Panc1 (cell line): ENCODE data around the gene PRKAG2. TPM values are rescaled to one million over a fixed set of nuclear protein-coding genes. Genes with fewer than 3 reads are reported as not detected.

Experiments
- ATAC-seq: fragments of 200-7000 bp; cut with Tn5 transposase; 2 replicates; pipeline ENCODE4 v1.9.1; 2020; ENCODE audit warnings: mild to moderate bottlenecking, moderate library complexity
- BruUV-seq: library from RNA; stranded (reverse); fragments of 400-500 nt; replicated peaks from 2 replicates; lab custom pipeline; 2021; lab: Mats Ljungman, UMichigan
- CTCF ChIA-PET: fragments of 300-600 bp; sonication (Branson Sonifier 250); formaldehyde crosslinking; loops from one replicate; lab custom pipeline; 2022; ENCODE audit warnings: antibody characterized with exemption; lab: Charles Lee
- POLR2A ChIA-PET: fragments of 300-600 bp; sonication (Branson Sonifier 250); formaldehyde crosslinking; loops from one replicate; lab custom pipeline; 2022; ENCODE audit warnings: antibody characterized with exemption; lab: Charles Lee
- DNase-seq: peaks from one replicate; pipeline ENCODE4 v3.0.0-alpha.2; 2010; ENCODE audit warnings: low read depth, low spot score
- H3K27ac ChIP-seq: 2 replicates; pipeline ENCODE4 v1.5.1; 2011; ENCODE audit warnings: mild to moderate bottlenecking, low read length, inconsistent platforms
- H3K27me3 ChIP-seq: fragments of 200-500 bp; sonication (Bioruptor generic); 2 replicates; pipeline ENCODE4 v1.6.0; 2014; ENCODE audit warnings: low read length, inconsistent platforms; ENCODE audit not compliant: control insufficient read depth, insufficient read depth
- H3K36me3 ChIP-seq: fragments of 200-500 bp; sonication (Bioruptor generic); 2 replicates; pipeline ENCODE4 v1.5.1; 2014; ENCODE audit warnings: inconsistent platforms, mild to moderate bottlenecking, low read length, moderate library complexity; ENCODE audit not compliant: control insufficient read depth, insufficient read depth
- H3K4me1 ChIP-seq: 2 replicates; pipeline ENCODE4 v1.5.1; 2011; ENCODE audit warnings: inconsistent platforms, mild to moderate bottlenecking, low read length, moderate library complexity; ENCODE audit not compliant: control insufficient read depth, insufficient read depth
- H3K4me3 ChIP-seq, 2 experiments: 2 replicates each; pipeline ENCODE4 v1.5.1; 2011 to 2012; ENCODE audit warnings: low read depth in 2 of 2, low read length in 2 of 2, mild to moderate bottlenecking in 2 of 2, inconsistent platforms in 1 of 2, moderate library complexity in 1 of 2
- H3K9me3 ChIP-seq: fragments of 200-500 bp; sonication (Bioruptor generic); 2 replicates; pipeline ENCODE4 v1.5.1; 2014; ENCODE audit warnings: low read depth, mild to moderate bottlenecking, inconsistent platforms, low read length, moderate library complexity; ENCODE audit not compliant: control insufficient read depth, insufficient read depth
- POLR2AphosphoS5 ChIP-seq: IDR thresholded peaks from 2 replicates; pipeline ENCODE4 v1.6.1; 2012; ENCODE audit warnings: mild to moderate bottlenecking, low read depth, low read length, moderate library complexity
- SIN3A ChIP-seq: IDR thresholded peaks from 2 replicates; pipeline ENCODE4 v1.6.1; 2012; ENCODE audit warnings: low read depth, mild to moderate bottlenecking, low read length, moderate library complexity, borderline replicate concordance; ENCODE audit not compliant: insufficient read depth
- TCF7L2 ChIP-seq: IDR thresholded peaks from 2 replicates; pipeline ENCODE4 v1.6.1; 2011; ENCODE audit warnings: mild to moderate bottlenecking, low read depth, low read length, inconsistent platforms
- in situ Hi-C: cut with HindIII; loops from 2 replicates; pipeline ENCODE4 v1.10.0; 2016; ENCODE audit warnings: low sequenced_read_pairs, low pct_unique_long_range_greater_than_20kb
- intact Hi-C: fragments of 100-400 bp; cut with micrococcal nuclease; formaldehyde crosslinking; loops from one replicate; pipeline ENCODE4 v1.10.0; 2022; ENCODE audit not compliant: unreplicated experiment
- total RNA-seq: library from RNA; stranded (reverse); gene quantifications from one replicate; pipeline ENCODE4 v1.2.1, GENCODE V29; 2021; ENCODE audit not compliant: unreplicated experiment
- TF ChIP-seq, protein P1 (sequence below): fragments of 450-650 bp; IDR thresholded peaks from 2 replicates; pipeline ENCODE4 v1.5.1; 2017; ENCODE audit warnings: mild to moderate bottlenecking
- TF ChIP-seq, protein P2 (sequence below), 2 experiments: IDR thresholded peaks; 2 replicates each; pipeline ENCODE4 v1.6.1; 2011 to 2012; ENCODE audit warnings: low read depth in 2 of 2, control low read depth in 1 of 2, low read length in 1 of 2, mild to moderate bottlenecking in 1 of 2, moderate library complexity in 1 of 2; ENCODE audit not compliant: insufficient read depth in 1 of 2

PRKAG2 gene
- total RNA-seq, 1 experiment from 2014 or later = 71.6 TPM

DNA sequence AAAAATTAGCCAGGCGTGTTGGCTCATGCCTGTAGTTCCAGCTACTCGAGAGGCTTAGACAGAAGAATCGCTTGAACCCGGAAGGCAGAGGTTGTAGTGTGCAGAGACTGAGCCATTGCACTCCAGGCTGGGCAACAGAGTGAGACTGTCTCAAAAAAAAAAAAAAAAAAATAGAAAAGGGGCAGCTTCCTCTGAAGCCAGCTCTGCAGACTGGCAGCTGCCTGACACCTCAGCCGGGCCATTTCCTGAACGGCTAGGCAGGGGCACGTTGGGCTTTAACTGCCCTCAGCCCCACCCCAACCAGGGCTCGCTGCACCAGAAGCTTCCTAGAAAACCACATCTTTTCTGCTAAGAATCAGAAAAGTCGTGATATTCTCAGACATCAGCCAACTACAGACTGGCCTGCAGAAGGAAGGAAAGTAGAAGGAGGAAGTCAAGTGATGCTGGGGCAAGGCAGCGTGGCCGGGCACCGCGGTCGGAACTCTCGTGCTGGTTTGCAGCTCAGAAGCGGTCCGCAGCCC is 38.0 kb downstream of the PRKAG2 start:
- CTCF ChIA-PET = no interaction called here
- POLR2A ChIA-PET = no interaction called here

DNA sequence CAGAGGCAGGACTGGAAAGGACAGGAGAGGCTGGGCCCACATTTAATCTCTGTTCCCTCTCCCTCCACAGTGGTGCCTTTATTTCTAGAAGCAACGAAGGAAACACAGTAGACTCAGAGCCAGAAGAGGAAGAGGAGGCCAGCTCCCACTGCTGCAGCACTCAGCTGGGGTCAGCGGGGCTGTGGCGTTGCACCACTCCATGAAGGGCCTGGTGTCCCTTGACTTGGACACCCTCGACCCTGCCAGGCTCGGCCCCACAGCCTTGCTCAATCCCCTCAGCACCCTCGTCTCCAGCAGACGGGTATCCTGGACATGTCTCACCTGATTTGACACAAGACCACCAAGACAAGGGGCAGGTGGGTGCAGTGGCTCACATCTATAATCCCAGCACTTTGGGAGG is 38.8 kb downstream of the PRKAG2 start:
- in situ Hi-C loops (no loop called here), intact Hi-C loops (no loop called here)
- ChIA-PET POLR2A (no interaction called here), CTCF (interaction anchor here (0.6 to 0.7 kb wide), 2 partner anchors 91 to 242 kb away, joined by 4 to 6 read pairs; no protein-coding TSS in a partner anchor)
- ATAC-seq (no peak), DNase-seq (no peak)
- TF ChIP-seq, protein P1, sequence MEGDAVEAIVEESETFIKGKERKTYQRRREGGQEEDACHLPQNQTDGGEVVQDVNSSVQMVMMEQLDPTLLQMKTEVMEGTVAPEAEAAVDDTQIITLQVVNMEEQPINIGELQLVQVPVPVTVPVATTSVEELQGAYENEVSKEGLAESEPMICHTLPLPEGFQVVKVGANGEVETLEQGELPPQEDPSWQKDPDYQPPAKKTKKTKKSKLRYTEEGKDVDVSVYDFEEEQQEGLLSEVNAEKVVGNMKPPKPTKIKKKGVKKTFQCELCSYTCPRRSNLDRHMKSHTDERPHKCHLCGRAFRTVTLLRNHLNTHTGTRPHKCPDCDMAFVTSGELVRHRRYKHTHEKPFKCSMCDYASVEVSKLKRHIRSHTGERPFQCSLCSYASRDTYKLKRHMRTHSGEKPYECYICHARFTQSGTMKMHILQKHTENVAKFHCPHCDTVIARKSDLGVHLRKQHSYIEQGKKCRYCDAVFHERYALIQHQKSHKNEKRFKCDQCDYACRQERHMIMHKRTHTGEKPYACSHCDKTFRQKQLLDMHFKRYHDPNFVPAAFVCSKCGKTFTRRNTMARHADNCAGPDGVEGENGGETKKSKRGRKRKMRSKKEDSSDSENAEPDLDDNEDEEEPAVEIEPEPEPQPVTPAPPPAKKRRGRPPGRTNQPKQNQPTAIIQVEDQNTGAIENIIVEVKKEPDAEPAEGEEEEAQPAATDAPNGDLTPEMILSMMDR = no peak
- TF ChIP-seq, protein P2, sequence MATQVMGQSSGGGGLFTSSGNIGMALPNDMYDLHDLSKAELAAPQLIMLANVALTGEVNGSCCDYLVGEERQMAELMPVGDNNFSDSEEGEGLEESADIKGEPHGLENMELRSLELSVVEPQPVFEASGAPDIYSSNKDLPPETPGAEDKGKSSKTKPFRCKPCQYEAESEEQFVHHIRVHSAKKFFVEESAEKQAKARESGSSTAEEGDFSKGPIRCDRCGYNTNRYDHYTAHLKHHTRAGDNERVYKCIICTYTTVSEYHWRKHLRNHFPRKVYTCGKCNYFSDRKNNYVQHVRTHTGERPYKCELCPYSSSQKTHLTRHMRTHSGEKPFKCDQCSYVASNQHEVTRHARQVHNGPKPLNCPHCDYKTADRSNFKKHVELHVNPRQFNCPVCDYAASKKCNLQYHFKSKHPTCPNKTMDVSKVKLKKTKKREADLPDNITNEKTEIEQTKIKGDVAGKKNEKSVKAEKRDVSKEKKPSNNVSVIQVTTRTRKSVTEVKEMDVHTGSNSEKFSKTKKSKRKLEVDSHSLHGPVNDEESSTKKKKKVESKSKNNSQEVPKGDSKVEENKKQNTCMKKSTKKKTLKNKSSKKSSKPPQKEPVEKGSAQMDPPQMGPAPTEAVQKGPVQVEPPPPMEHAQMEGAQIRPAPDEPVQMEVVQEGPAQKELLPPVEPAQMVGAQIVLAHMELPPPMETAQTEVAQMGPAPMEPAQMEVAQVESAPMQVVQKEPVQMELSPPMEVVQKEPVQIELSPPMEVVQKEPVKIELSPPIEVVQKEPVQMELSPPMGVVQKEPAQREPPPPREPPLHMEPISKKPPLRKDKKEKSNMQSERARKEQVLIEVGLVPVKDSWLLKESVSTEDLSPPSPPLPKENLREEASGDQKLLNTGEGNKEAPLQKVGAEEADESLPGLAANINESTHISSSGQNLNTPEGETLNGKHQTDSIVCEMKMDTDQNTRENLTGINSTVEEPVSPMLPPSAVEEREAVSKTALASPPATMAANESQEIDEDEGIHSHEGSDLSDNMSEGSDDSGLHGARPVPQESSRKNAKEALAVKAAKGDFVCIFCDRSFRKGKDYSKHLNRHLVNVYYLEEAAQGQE (IDR thresholded peaks at IDR 0.05; ENCODE audit: insufficient read depth in 1 of 2, low read depth in 2 of 2, low read length in 1 of 2) = no peak
- TF ChIP-seq SIN3A (no peak), TCF7L2 (no peak), POLR2AphosphoS5 (no peak)
- no TSS peak for BruUV-seq
- Histone ChIP-seq H3K9me3 (no peaks in the 10 kb centered on the region), H3K27me3 (no peaks in the 10 kb centered on the region), H3K27ac (no peak overlapping the region), H3K4me3 (no peak overlapping the region), H3K4me1 (no peaks in the 10 kb centered on the region), H3K36me3 (no peaks in the 10 kb centered on the region)

More for the DNA sequence above, 38.0 kb downstream of the PRKAG2 start:
- ATAC-seq (no peak), DNase-seq (no peak)
- no peaks in the 10 kb centered on the region for H3K9me3 ChIP-seq
- H3K4me3 ChIP-seq = no peak overlapping the region
- BruUV-seq = no TSS peak
- H3K27me3 ChIP-seq = no peaks in the 10 kb centered on the region
- no peaks in the 10 kb centered on the region for H3K4me1 ChIP-seq
- TF ChIP-seq SIN3A = no peak
- no peak for TF ChIP-seq POLR2AphosphoS5
- no peak for TF ChIP-seq TCF7L2
- TF ChIP-seq, protein P1 = no peak
- TF ChIP-seq, protein P2 (IDR thresholded peaks at IDR 0.05; ENCODE audit: insufficient read depth in 1 of 2, low read depth in 2 of 2, low read length in 1 of 2) = no peak
- no peaks in the 10 kb centered on the region for H3K36me3 ChIP-seq
- in situ Hi-C loops = no loop called here
- intact Hi-C loops = no loop called here
- no peak overlapping the region for H3K27ac ChIP-seq
